HG03066 (cell line): Measurements from ENCODE around the gene FAM76A.
A peak's percentile ranks its signal among the peaks of the same experiment; 100 is the strongest.

Experiments
- ATAC-seq: cut with Tn5 transposase; IDR thresholded peaks from one replicate; pipeline ENCODE4 v1.9.1; 2021; ENCODE audit warnings: low read depth; ENCODE audit not compliant: unreplicated experiment

FAM76A gene

DNA sequence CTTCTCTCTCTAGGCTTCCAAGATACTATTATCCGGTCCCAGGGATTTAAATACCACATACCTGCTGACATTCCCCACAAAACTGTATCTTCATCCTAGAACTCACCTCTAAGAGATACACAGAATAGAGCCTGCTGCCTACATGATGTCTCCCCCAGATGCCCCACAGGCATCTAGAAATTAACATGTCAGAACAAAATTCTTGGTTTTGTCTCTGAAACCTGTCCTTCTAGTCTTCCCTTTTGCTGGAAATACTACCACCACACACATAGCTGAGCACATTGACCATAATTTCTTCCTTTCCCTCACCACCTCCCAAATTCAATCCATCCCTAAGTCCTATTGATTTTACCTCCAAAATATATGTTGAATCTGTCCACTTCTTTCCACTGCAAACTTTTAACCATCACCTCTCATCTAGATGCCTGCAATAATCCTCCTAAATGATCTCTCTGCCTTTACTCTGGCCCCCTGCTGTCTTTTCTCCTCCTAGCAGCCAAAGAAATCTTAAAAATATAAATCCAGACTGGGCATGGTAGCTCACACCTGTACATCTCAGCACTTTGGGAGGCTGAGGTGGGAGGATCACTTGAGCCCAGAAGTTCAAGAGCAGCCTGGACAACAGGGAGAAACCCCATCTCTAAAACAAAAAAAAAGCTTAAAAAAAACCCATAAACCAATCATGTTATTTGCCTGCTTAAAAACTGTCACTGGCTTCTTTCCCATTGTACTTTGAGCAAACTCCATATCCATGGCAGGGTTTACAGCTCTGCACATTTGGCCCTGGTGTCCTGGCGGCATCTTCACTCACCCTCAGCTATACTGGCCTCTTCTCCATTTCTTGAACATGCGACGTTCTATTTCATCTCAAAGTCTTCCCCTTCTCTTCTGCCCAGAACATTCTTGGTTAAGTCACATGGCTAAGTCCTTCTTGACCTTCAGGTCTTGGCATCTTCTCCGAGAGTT lies 6.2 kb upstream of the FAM76A start:
- ATAC-seq = no peak

DNA sequence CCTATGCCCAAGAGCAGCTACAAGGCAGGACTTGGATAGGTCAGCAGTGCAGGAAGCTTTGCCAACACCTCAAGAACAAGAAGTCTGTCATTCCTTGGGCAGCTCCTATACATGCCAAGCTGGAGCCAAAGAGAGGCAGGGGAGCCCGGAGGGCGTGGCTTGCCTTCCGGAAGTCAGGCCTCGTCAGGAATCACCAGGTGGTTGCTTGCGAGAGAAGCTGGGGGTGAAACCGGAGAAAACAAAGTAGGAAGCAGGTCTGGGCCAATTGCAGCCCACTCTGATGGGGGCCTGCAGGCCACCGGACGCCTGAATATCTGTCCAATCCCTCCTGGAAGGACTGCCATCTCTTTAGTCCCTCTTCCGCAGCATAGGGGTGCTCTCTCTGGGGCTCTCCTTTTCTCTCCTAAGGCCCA lies 794 bp upstream of the FAM76A start:
- ATAC-seq = no peak

DNA sequence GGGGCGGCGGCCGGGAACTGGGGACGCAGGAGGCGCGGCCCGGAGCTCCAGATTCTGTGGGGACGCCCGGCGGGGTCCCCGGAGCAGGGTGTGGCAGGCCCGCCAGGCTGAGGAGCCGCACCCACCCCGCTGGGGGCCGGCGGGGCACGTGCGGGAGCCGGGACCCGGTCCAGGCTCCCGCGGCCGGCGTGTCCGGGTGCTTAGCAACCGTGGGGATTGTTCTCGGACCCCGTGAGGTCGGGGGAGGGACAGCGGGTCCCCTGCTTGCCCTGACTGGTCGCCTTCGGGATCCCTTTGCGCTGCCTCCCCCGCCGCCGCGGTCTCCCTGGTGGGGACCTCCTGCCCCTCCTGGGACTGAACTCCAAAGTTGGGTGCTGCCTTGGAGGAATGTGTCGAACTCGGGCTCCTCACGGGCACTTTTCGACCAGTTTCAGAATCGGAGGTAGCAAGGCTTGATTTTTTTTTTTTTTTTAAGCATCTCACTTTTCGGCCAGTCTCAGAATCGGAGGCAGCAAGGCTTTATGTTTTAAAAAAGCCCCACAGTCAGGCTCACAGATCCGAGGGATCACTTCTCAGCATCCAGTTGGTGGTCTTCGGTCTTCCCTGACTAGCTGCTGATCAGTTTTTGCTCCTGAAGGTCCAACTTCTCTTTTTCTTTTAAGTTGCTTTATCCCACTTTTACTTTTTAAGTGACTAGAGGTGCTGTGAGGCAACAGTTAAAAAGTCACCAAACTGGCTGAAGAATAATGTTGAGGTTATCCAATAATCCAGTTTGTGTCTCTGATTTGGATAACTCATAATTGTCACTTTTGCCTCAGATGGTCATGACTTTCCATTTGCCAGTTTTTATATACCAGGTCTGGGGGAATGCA lies 648 bp downstream of the FAM76A start:
- peak; percentile 23 for ATAC-seq

GRCh38 chr1:27727126-27727525 lies 1.4 kb downstream of the FAM76A start:
- ATAC-seq = no peak

DNA sequence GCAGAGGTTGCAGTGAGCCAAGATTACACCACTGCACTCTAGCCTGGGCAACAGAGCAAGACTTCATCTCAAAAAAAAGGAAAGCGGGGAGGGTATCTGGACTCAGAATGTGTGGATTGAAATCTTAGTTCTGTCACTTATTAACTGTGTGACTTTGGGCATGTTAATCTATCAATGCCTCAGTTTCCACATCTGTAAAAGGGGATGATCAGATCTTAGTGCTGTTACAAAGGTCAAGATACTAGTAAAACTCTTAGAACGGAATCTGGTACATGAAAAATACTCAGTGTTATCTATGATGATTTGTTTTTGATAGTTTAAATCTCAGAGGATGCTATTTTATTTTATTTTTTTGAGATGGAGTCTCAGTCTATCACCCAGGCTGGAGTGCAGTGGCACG lies 10.5 kb downstream of the FAM76A start:
- no peak for ATAC-seq

- no peak for ATAC-seq
Measured at GRCh38 chr1:27741121-27741520, 15.4 kb downstream of the FAM76A start.

DNA sequence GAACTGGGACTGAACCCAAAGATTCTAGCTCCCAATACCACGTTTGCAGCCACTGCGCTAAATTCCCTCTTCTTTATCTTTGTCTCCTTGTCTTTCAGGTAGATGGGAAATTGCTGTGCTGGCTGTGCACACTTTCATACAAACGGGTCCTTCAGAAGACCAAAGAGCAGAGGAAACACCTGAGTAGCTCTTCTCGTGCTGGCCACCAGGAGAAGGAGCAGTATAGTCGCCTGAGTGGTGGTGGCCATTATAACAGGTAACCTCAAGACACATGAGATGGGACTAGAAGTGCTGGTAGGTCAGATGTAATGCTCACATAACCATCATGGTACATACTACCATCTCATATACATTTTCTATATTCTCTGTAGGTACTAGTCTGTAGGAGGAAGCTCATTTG lies 18.8 kb downstream of the FAM76A start:
- no peak for ATAC-seq

DNA sequence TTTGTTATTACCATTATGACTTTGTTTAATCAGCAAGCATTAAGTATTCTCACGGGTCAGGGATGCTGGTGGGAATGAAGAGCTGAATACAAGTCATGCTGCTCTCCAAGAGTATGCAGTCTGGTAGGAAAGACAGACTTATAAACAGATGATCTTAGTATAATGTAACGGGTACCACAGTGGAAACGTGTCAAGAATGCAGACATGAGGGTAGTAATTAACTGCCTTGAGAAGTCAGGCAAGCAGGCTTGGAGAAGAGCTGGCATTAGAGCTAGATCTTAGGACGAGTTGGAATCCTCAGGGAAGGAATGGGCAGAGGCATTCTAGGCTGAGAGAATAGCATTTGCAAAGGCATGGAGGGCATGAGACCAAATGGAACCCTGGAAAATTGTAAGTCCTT lies 19.7 kb downstream of the FAM76A start:
- ATAC-seq = no peak

- no peak for ATAC-seq
Measured at GRCh38 chr1:27752360-27752759, 26.6 kb downstream of the FAM76A start.

GRCh38 chr1:27755286-27755685 lies 29.5 kb downstream of the FAM76A start:
- no peak for ATAC-seq

DNA sequence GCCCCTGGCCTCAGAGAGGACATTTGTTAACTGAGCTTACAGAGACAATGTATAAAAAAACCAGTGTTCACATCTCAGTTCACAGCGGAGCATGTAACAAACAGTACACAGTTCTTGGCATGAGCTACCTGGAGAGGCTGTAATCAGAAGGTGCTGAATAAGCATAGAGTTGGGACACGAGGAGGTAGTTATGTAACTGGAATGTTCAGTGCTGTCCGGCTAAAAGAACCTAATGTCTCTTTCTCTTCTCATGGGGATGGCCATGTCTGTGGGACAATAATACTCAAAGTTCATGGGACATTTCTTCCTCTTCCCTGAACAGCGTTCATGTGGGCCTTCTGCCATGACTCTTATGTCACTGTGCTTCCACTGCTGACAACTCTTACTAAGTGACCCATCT lies 30.1 kb downstream of the FAM76A start:
- ATAC-seq = no peak

- no peak for ATAC-seq
Measured at GRCh38 chr1:27759236-27759635, 33.5 kb downstream of the FAM76A start.

- no peak for ATAC-seq
Measured at GRCh38 chr1:27760426-27760825, 34.7 kb downstream of the FAM76A start.

DNA sequence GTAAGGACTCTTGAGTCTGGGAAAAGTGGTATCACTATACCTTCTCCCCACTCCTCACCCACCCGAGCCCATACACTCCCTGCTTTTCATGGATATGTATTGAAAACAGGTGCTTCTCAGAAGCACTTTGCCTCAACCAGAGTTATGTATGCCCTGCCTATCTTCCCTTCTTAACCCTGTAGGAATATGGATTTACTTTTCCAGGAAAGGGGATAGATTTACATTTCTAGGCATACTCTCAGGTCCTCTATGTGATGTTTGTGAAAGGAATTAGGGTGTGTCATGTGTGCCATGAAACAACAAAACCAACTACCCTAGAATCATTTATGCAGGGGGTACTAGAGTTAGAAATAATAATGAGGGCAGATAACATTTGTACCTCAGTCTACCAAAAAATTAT lies 36.3 kb downstream of the FAM76A start:
- no peak for ATAC-seq

GRCh38 chr1:27763358-27763757 lies 37.6 kb downstream of the FAM76A start:
- no peak for ATAC-seq

DNA sequence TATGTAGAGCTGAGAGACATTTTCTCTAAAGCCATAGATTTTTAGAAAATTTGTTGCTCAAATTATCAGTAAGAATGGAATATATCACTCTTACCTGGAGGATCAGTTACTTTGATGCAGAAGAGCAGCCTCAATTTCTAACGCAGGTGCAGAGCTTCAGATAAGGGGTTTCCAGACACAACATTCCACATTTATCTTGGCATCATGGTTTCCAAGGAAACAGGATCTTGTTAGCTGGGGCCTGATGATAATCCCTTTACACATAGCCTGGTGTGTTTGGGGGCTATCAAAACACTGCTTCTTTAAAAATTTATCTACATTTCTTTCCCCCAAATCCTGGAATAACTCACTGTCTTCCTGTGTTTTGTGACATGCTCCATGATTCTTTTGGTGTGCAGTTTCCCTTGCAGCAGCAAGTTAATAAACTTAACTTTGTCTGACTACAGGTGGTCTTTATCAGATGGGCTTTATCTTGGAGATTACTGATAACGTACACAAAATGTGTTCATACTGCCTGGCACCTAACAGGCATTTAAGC lies 44.6 kb downstream of the FAM76A start:
- no peak for ATAC-seq

DNA sequence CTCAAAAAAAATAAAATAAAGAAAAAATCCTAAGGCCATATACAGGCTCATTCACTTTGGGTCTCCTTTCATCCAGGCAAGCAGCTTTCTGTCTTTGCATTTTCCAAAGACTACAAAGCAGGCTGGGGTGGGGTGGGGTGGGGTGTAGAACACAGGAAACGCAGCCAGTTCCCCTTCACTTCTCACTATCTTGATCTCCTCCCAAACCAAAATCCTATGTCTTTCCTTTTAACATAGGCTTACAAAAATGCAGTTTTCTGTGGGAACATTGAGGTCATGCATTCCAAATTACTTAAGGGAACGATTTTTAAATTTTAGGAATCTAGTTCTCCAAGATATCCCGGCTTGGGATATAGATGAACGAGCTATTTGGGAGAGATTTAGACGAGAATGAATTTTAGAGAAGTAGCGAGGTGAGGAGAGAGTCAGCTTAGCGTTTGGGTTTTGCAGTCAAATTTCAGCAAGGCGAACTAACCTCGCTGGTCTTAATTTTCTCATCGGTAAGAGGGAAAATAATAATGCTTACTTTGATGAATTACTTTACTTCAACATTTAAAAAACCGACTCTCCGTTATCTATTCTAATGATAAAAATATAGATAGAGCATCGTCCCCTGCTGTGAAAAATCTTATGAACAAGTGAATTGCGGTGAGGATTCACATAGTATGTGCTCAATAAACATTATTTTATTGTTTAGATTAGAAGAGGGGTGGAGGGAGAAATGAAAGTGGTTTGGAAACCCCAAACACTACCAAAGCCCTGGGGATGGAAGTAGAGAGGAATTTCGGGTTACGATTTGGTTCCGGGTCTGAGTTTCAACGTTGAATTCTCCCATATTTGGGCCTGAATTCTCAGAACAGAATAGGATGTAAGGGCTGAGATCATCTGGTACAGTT lies 46.5 kb downstream of the FAM76A start:
- ATAC-seq = no peak

GRCh38 chr1:27772932-27773825 lies 47.4 kb downstream of the FAM76A start, which contains the start of gene STX12:
TSS of gene STX12 (plus strand) at chr1:27773219. CDS start at chr1:27773308, 89 bp downstream.
- ATAC-seq = peak; percentile 93

DNA sequence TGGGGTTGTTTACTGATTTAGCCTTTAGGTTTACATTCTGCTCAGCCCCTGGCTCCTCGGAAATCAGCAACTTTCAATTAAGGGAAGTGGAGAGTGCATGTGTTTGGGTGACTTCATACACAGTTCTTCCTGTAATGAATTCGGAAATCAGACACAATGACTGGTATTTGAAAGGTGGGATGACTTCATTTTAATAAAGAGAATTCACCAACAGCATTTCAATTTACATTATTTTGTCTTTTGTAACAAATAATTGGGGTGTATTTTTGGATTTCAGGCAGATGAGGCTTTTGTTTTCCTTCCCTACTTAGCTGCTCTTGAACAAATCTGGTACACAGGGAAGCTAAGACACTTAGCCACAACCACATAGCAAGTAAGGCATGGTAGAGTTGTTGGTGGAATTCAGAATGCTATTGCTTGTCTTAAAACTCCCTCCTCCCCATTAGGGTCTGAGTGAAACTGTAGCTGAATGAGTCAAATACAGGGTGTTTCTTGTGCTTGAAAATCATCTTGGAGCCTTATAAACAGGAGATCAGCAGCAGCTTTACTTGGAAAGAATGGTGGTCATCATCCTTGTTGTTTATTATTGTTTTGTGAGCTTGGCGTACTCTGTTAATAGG lies 48.2 kb downstream of the FAM76A start:
- ATAC-seq = no peak
